Heart right ventricle (tissue), 16 donors: ENCODE data around the gene ATF4. TPM values are rescaled to one million over a fixed set of nuclear protein-coding genes. Genes with fewer than 3 reads are reported as not detected.
A peak's percentile ranks its signal among the peaks of the same experiment; 100 is the strongest.

Source experiments
- ATAC-seq, 8 donors: fragments of 200-7000 bp; cut with Tn5 transposase; one replicate each; pipeline ENCODE4 v1.9.1; 2020; ENCODE audit warnings: mild to moderate bottlenecking in 8 of 8, moderate library complexity in 8 of 8, moderate number of reproducible peaks in 1 of 8
- DNase-seq, 2 donors: peaks; one replicate each; pipeline ENCODE4 v3.0.0-alpha.2; 2020
- H3K27ac ChIP-seq, 10 donors: fragments of 200-600 bp; sonication (generic) in 2 of 10; one replicate each; pipeline versions ENCODE4 v1.5.0 to v1.8.0; 2020 to 2022; ENCODE audit warnings: mild to moderate bottlenecking in 3 of 10
- H3K27me3 ChIP-seq, 7 donors: fragments of 200-600 bp; one replicate each; pipeline ENCODE4 v1.8.0; 2021 to 2022; ENCODE audit warnings: mild to moderate bottlenecking in 2 of 7
- H3K36me3 ChIP-seq, 9 donors: fragments of 200-600 bp; sonication (generic) in 1 of 9; one replicate each; pipeline versions ENCODE4 v1.5.0 to v1.8.0; 2020 to 2022; ENCODE audit warnings: mild to moderate bottlenecking in 2 of 9
- H3K4me1 ChIP-seq, 9 donors: fragments of 200-600 bp; sonication (generic) in 1 of 9; one replicate each; pipeline versions ENCODE4 v1.5.0 to v1.8.0; 2020 to 2022; ENCODE audit warnings: mild to moderate bottlenecking in 4 of 9
- H3K4me3 ChIP-seq, 10 donors: fragments of 200-600 bp; sonication (generic) in 2 of 10; one replicate each; pipeline versions ENCODE4 v1.5.0 to v1.8.0; 2020 to 2022; ENCODE audit warnings: mild to moderate bottlenecking in 7 of 10, moderate library complexity in 2 of 10
- H3K9me3 ChIP-seq, 11 donors: fragments of 200-600 bp in 10 of 11; sonication (generic) in 2 of 11; one replicate each; pipeline versions ENCODE4 v1.5.0 to v1.8.0; 2013 to 2022; ENCODE audit warnings: mild to moderate bottlenecking in 2 of 11, control low read depth in 1 of 11, moderate library complexity in 1 of 11
- WGBS, 2 donors: extraction: QIAGEN DNeasy Blood & Tissue Kit; methylation state at CpG; one replicate each; pipeline ENCODE4 v1.1.7; 2013; ENCODE audit warnings: inconsistent platforms in 1 of 2; 5-methylcytosine and 5-hydroxymethylcytosine counted together
- intact Hi-C, 10 donors: fragments of 100-400 bp; cut with DNase I; formaldehyde crosslinking; loops; one replicate each; pipeline versions ENCODE4 v1.11.1 to v1.14.2; 2022
- polyA plus RNA-seq, 2 donors: library from polyadenylated mRNA; stranded (reverse); fragments of 200-250 nt; gene quantifications; one replicate each; pipeline ENCODE4 v1.2.3, GENCODE V29; 2013
- total RNA-seq, 10 donors: library from RNA; stranded (reverse); fragmentation: NEBNext Ultra II Directional in 3 of 10; extraction: Animal tissue kit (Norgen Biotek cat#: 25700) in 3 of 10; gene quantifications; one replicate each; pipeline versions ENCODE4 v1.2.1 to v1.2.4, GENCODE V29; 2021 to 2023
- TF ChIP-seq, protein P1 (sequence below), 9 donors: fragments of 200-600 bp; sonication (generic) in 2 of 9; IDR thresholded peaks; one replicate each; pipeline versions ENCODE4 v1.5.0 to v1.8.0; 2021 to 2022; ENCODE audit warnings: antibody characterized with exemption in 9 of 9, mild to moderate bottlenecking in 5 of 9, moderate library complexity in 1 of 9
- donor health status: Arrhythmogenic right ventricular cardiomyopathy.
- donor health status: ischemic (EF 13 %, LVEDD 7.1; RV severe dilation, severe dysfunction).
- donor health status: healthy with polysubstance abuse.
- donor health status: DM: no; HTN: yes; CAD: no.
- donor health status: DM: no; HTN: no; CAD: no.
- donor health status: ischemic (EF 25% LVEDD 6.9; RV normal size, moderate dysfunction).
- donor health status: ischemic (EF 25% LVEDD 5.7; RV mildly dilated, moderate dysfunction).
- donor health status: healthy.
- donor health status: DM: yes; HTN: yes; CAD: no.
- donor health status: Ischemic cardiomyopathy.
- donor health status: ischemic (EF 35%, LVEDD 5.7; RV mildly dilated, moderate dysfunction).
- donor health status: nonischemic (EF 11% LVEDD 7.7; RV severe dilation, severe dysfunction).
- donor health status: DM: yes; HTN: yes; CAD: no.
- donor health status: PGD.
- donor health status: ischemic (EF 29% LVEDD 5.4; RV normal size, mild dysfunction).
- donor health status: nonischemic (EF 23%, LVEDD 6.1; RV moderate dilation, normal function).

ATF4 gene
- total and polyA plus RNA-seq, 12 donors, result 95.2 to 637 (median 161) TPM

DNA sequence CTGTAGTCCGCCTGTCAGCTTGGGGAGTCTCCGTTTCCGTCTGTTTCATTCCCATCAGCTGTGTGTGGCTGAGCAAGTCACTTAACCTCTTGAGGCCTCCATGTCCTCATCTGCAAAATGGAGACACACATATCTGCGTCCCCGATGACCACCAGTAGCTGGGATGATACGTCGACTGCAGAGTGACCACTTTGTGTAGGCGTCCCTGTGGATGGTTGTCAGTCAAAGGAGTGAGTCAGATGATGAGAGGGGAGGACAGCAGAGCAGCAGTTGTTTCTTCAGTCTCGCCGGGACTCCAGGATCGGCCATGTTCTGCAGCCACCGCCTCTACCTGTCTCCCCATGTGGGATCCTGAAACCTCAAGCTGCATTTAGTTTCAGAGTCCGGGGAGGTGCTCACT lies 43.7 kb upstream of the ATF4 start:
- Histone ChIP-seq H3K4me1 (peaks cover 9 to 64% (median 20%) of the 10 kb centered on the region in 9 donors), H3K9me3 (no peaks in the 10 kb centered on the region), H3K36me3 (peaks cover 0 to 6% (median 0%) of the 10 kb centered on the region in 9 donors), H3K27ac (peak overlapping the region in 5 of 10 donors; percentile 29 to 58 (median 46)), H3K27me3 (no peaks in the 10 kb centered on the region), H3K4me3 (no peak overlapping the region)
- no peak for ATAC-seq
- TF ChIP-seq, protein P1, sequence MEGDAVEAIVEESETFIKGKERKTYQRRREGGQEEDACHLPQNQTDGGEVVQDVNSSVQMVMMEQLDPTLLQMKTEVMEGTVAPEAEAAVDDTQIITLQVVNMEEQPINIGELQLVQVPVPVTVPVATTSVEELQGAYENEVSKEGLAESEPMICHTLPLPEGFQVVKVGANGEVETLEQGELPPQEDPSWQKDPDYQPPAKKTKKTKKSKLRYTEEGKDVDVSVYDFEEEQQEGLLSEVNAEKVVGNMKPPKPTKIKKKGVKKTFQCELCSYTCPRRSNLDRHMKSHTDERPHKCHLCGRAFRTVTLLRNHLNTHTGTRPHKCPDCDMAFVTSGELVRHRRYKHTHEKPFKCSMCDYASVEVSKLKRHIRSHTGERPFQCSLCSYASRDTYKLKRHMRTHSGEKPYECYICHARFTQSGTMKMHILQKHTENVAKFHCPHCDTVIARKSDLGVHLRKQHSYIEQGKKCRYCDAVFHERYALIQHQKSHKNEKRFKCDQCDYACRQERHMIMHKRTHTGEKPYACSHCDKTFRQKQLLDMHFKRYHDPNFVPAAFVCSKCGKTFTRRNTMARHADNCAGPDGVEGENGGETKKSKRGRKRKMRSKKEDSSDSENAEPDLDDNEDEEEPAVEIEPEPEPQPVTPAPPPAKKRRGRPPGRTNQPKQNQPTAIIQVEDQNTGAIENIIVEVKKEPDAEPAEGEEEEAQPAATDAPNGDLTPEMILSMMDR (IDR thresholded peaks at IDR 0.05), result no peak
- DNase-seq, result no peak
- intact Hi-C loops, result no loop called here
- WGBS, 2 donors, result 80 to 82% methylated on average over 13 of the region's 13 CpGs

DNA sequence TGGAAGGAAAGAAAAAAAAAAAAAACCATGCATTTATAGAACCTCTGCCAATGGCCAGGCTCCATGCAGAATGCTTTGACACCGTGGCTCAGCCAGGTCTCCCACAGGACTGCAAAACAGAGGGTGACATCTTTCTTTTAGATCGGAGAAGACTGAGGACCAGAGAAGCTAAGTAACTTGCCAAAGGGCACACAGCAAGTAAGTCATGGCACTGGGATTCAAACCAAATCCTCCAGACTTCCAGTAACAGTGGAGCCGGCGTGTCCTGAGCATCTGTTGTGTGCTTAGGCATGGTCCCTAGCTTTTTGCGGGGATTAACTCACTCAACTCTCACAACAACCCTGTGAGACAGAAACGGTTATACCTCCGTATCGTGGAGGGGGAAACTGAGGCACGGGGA lies 42.8 kb upstream of the ATF4 start:
- TF ChIP-seq, protein P1 (IDR thresholded peaks at IDR 0.05), result no peak
- DNase-seq, result no peak
- 90 to 92% methylated on average over 9 of the region's 9 CpGs for WGBS, 2 donors
- Histone ChIP-seq H3K4me3 (no peak overlapping the region), H3K9me3 (no peaks in the 10 kb centered on the region), H3K36me3 (peaks cover 0 to 6% (median 0%) of the 10 kb centered on the region in 9 donors), H3K27me3 (no peaks in the 10 kb centered on the region), H3K27ac (no peak overlapping the region), H3K4me1 (peaks cover 3 to 55% (median 12%) of the 10 kb centered on the region in 9 donors)
- intact Hi-C loops, result no loop called here
- no peak for ATAC-seq

DNA sequence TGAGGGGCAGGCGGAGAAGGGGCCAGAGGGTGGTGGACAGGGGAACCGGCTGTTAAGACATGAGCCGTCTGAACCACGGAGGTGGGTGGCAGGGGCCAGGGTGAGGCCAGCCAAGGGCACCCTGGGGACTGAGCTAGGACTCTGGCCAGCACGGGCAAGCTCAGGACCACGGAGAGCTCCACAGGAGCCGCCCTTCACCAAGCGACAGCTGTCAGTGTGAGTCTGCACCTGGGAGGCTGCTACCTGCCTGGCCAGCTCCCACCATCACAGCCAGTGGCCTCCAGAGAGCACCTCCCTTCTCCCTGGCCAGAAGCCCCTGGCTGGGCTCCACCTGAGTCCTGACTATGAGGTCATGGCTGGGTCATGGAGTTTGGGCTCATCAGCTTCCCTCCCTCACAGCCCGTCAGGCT lies 41.9 kb upstream of the ATF4 start:
- peaks cover 0 to 46% (median 8%) of the 10 kb centered on the region in 9 donors for H3K4me1 ChIP-seq
- DNase-seq (no peak), ATAC-seq (peak in 5 of 8 donors; percentile 34 to 68 (median 53))
- peaks cover 0 to 6% (median 0%) of the 10 kb centered on the region in 9 donors for H3K36me3 ChIP-seq
- no peaks in the 10 kb centered on the region for H3K27me3 ChIP-seq
- intact Hi-C loops, result no loop called here
- 33 to 48% methylated on average over 9 of the region's 9 CpGs for WGBS, 2 donors
- no peak overlapping the region for H3K4me3 ChIP-seq
- TF ChIP-seq, protein P1 (IDR thresholded peaks at IDR 0.05), result no peak
- no peak overlapping the region for H3K27ac ChIP-seq
- H3K9me3 ChIP-seq, result no peaks in the 10 kb centered on the region

DNA sequence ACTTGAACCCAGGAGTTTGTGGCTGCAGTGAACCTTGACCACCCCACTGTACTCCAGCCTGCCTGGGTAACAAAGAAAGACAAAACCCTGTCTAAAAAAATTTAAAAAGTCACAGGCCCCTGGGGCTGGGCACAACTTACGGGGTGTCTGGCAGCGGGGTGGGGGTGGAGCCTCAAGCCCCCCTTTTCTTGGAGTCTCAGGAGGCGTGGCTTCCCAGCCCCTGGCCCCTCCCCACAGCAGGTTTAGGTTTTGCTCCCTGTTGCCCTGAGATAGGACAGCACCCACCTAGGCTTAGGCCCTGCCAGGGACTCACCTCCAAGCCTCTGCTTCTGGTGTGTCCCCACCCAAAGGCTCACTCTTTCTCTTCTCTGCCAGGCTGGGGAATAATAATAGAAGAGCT lies 41.1 kb upstream of the ATF4 start:
- H3K4me3 ChIP-seq, result no peak overlapping the region
- no peak overlapping the region for H3K27ac ChIP-seq
- 87 to 95% methylated on average over 3 of the region's 3 CpGs for WGBS, 2 donors
- TF ChIP-seq, protein P1 (IDR thresholded peaks at IDR 0.05), result no peak
- peaks cover 0 to 38% (median 8%) of the 10 kb centered on the region in 9 donors for H3K4me1 ChIP-seq
- no peaks in the 10 kb centered on the region for H3K9me3 ChIP-seq
- DNase-seq (no peak), ATAC-seq (no peak)
- intact Hi-C loops, result no loop called here
- no peaks in the 10 kb centered on the region for H3K27me3 ChIP-seq
- peaks cover 0 to 6% (median 0%) of the 10 kb centered on the region in 9 donors for H3K36me3 ChIP-seq
